ENCODE data around the gene BTBD16.

DNA sequence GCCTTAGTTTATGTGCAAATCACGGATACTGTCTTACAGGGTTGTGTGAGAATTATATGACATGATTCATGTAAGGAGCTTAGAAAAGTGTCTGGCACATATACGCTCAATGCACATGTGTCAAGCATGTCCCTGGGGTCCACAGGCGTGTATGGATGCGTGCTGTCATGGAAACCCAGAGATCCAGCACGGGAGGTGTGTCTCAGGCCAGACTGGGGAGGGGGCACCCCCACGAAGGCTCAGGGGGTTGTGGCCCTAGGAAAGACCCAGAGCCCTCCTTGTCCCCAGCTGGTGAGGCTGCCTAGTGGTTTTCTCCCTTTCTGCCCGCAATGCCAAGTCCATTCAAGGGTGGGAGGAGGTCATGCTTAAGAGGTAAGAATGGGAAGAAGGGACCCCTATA lies 9.1 kb downstream of the BTBD16 start:
- no peak for TF ChIP-seq POLR2A (IDR thresholded peaks at IDR 0.05; ENCODE audit: low read depth, low read length)
- TF ChIP-seq POLR2AphosphoS5 (IDR thresholded peaks at IDR 0.05; ENCODE audit: low read depth, low read length) = no peak
- no peak for TF ChIP-seq POU2F2 (IDR thresholded peaks at IDR 0.05; ENCODE audit: low read depth, low read length)
